Right lobe of liver (tissue), 6 donors: ENCODE data around the gene ETF1. TPM values are rescaled to one million over a fixed set of nuclear protein-coding genes. Genes with fewer than 3 reads are reported as not detected.
"Not testable (repeated sequence)": the region's sequence is repeated elsewhere in the genome, so short reads cannot be mapped to it uniquely, and the experiment has no call there.

ENCODE experiments used
- ATAC-seq, 4 donors: fragments of 200-7000 bp; cut with Tn5 transposase; one replicate each; pipeline ENCODE4 v1.9.1; 2020; ENCODE audit warnings: mild to moderate bottlenecking in 4 of 4, moderate library complexity in 4 of 4
- DNase-seq, 3 donors: peaks; one replicate each; pipeline ENCODE4 v3.0.0-alpha.2; 2020
- H3K27ac ChIP-seq, 3 donors: fragments of 200-600 bp; one replicate each; pipeline ENCODE4 v1.8.0; 2022
- H3K27me3 ChIP-seq, 2 donors: fragments of 200-600 bp; one replicate each; pipeline ENCODE4 v1.8.0; 2022
- H3K36me3 ChIP-seq, 4 donors: fragments of 200-600 bp; sonication (generic) in 1 of 4; one replicate each; pipeline versions ENCODE4 v1.5.1 to v1.8.0; 2017 to 2022; ENCODE audit warnings: control low read depth in 1 of 4
- H3K4me1 ChIP-seq, 4 donors: fragments of 200-600 bp; sonication (generic) in 1 of 4; one replicate each; pipeline versions ENCODE4 v1.5.1 to v1.8.0; 2017 to 2022; ENCODE audit warnings: control low read depth in 1 of 4
- H3K4me3 ChIP-seq, 3 donors: fragments of 200-600 bp; one replicate each; pipeline ENCODE4 v1.8.0; 2022
- H3K9me3 ChIP-seq, 4 donors: fragments of 200-600 bp; sonication (generic) in 1 of 4; one replicate each; pipeline versions ENCODE4 v1.5.1 to v1.8.0; 2017 to 2022; ENCODE audit warnings: control low read depth in 1 of 4
- POLR2A ChIP-seq: fragments of 450-650 bp; IDR thresholded peaks from one replicate; pipeline ENCODE4 v1.6.1; 2017; ENCODE audit warnings: antibody characterized with exemption, mild to moderate bottlenecking
- WGBS: methylation state at CpG from one replicate; pipeline ENCODE4 v1.1.6; 2018; ENCODE audit warnings: low coverage, low lambda C conversion rate; ENCODE audit not compliant: insufficient coverage; ENCODE audit errors: missing lambda C conversion rate; 5-methylcytosine and 5-hydroxymethylcytosine counted together
- intact Hi-C, 2 donors: fragments of 100-400 bp; cut with DNase I; formaldehyde crosslinking; loops; one replicate each; pipeline versions ENCODE4 v1.11.2 to v1.14.1; 2022
- total RNA-seq, 6 experiments: library from RNA; depleted of rRNA in 2 of 6; stranded (reverse); fragments of >200 nt in 2 of 6; fragmentation: NEBNext Ultra II Directional in 3 of 6; extraction: Animal tissue kit (Norgen Biotek cat#: 25700) in 3 of 6; gene quantifications; one replicate each; pipeline versions ENCODE4 v1.1.0 to v1.2.4, GENCODE V29; 2016 to 2023
- TF ChIP-seq, protein P1 (sequence below), 4 donors: fragments of 200-600 bp in 3 of 4; fragments of 450-650 bp in 1 of 4; IDR thresholded peaks; one replicate each; pipeline versions ENCODE4 v1.5.1 to v1.8.0; 2016 to 2022; ENCODE audit warnings: antibody characterized with exemption in 4 of 4, mild to moderate bottlenecking in 2 of 4
- donor health status: DM: no; HTN: yes; CAD: no.
- donor health status: DM: no; HTN: no; CAD: no.
- donor health status: DM: no; HTN: no; CAD: no.
- donor health status: DM: no; HTN: yes; CAD: no.
- donor health status: DM: no; HTN: yes; CAD: no.

ETF1 gene
- total RNA-seq, 6 experiments from 2014 or later: 29.5 to 52.1 (median 39.4) TPM

DNA sequence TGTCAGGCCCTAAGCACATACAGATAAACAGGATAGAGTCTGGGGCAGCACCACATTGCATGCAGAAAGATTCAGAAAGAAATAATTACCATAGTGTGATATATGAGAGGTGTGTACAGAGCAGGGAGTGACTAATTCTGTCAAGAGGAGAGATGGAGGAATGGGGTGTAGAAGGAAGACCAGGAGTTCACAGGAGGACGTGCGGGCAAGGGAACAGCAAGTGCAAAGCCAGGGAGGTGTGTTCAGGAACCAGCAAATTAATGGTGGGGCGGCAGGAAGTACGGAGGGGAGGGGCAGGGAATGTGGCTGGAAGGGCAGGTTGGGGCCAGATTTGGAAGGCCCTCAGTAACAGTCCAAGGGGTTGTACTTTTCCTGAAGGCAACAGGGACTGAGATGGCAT, 60.4 kb downstream of the ETF1 start:
- DNase-seq: no peak
- TF ChIP-seq POLR2A: no peak
- TF ChIP-seq, protein P1, sequence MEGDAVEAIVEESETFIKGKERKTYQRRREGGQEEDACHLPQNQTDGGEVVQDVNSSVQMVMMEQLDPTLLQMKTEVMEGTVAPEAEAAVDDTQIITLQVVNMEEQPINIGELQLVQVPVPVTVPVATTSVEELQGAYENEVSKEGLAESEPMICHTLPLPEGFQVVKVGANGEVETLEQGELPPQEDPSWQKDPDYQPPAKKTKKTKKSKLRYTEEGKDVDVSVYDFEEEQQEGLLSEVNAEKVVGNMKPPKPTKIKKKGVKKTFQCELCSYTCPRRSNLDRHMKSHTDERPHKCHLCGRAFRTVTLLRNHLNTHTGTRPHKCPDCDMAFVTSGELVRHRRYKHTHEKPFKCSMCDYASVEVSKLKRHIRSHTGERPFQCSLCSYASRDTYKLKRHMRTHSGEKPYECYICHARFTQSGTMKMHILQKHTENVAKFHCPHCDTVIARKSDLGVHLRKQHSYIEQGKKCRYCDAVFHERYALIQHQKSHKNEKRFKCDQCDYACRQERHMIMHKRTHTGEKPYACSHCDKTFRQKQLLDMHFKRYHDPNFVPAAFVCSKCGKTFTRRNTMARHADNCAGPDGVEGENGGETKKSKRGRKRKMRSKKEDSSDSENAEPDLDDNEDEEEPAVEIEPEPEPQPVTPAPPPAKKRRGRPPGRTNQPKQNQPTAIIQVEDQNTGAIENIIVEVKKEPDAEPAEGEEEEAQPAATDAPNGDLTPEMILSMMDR (IDR thresholded peaks at IDR 0.05): no peak
- no peaks in the 10 kb centered on the region for H3K9me3 ChIP-seq
- H3K27ac ChIP-seq: no peak overlapping the region
- H3K27me3 ChIP-seq: no peaks in the 10 kb centered on the region
- WGBS: 48% methylated on average over 4 of the region's 4 CpGs
- H3K4me3 ChIP-seq: no peak overlapping the region
- no peak for ATAC-seq
- intact Hi-C loops: no loop called here
- no peaks in the 10 kb centered on the region for H3K36me3 ChIP-seq
- H3K4me1 ChIP-seq: no peaks in the 10 kb centered on the region

DNA sequence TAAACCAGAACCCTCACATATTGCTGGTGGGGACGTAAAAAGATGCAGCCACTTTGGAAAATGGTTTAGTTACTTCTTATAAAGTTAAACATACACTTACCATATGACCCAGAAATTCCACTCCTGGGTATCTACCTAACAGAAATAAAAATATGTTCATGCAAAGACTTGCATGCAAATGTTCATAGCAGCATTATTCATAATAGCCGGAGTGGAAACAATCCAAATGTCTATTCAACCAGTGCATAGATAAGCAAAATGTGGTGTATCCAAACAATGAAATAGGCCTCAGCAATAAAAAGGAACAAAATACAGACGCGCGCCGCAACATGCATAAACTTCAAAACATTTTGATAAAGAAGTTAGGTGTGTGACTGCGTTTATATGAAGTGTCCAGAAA, 66.1 kb downstream of the ETF1 start:
- Histone ChIP-seq H3K27ac (no peak overlapping the region), H3K4me3 (no peak overlapping the region), H3K9me3 (no peaks in the 10 kb centered on the region), H3K27me3 (no peaks in the 10 kb centered on the region), H3K36me3 (no peaks in the 10 kb centered on the region), H3K4me1 (peaks cover 0 to 6% (median 0%) of the 10 kb centered on the region in 4 donors)
- ATAC-seq (no peak), DNase-seq (no peak)
- intact Hi-C loops: no loop called here
- 87% methylated on average over 7 of the region's 7 CpGs for WGBS
- TF ChIP-seq, protein P1 (IDR thresholded peaks at IDR 0.05): no peak
- TF ChIP-seq POLR2A: no peak

DNA sequence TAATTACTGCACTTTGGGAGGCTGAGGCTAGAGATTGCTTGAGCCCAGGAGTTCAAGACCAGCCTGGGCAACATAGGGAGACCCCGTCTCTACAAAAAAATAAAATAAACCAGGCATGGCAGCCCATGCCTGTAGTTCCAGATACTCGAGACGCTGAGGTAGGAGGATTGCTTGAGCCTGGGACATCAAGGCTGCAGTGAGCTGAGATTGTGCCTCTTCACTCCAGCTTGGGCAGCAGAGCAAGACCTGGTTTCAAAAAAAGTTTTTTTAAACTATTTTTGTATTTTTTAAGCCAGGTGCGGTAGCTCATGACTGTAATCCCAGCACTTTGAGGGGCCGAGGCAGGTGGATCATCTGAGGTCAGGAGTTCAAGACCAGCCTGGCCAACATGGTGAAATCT, 69.9 kb downstream of the ETF1 start:
- intact Hi-C loops, H3K4me1 ChIP-seq, ATAC-seq, H3K9me3 ChIP-seq, DNase-seq, H3K27me3 ChIP-seq, H3K4me3 ChIP-seq, H3K36me3 ChIP-seq, H3K27ac ChIP-seq: not testable (repeated sequence)
- WGBS: 88% methylated on average over 5 of the region's 5 CpGs

DNA sequence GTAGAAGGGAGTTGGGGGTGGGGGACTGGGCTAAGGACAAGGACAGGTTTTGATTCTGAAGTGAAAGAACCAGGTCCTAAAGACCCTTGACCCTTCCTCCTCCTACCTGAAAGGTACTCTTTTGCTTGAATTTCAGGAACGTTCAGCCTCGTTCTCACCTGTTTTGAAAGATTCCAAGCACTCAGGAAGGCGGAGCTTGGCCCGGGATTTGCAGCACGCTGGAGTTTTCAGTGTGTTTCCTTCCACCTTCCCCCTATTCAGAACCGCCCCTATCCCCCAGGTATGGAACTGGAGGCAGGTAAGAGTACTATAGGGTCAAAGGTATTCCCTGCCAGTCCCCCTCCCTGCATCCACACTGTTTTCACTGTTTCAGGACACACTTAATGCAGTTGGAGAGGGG, 70.7 kb downstream of the ETF1 start:
- Histone ChIP-seq H3K4me1 (peaks cover 0 to 6% (median 1%) of the 10 kb centered on the region in 4 donors), H3K36me3 (no peaks in the 10 kb centered on the region), H3K9me3 (no peaks in the 10 kb centered on the region), H3K27me3 (no peaks in the 10 kb centered on the region), H3K27ac (no peak overlapping the region), H3K4me3 (no peak overlapping the region)
- no peak for DNase-seq
- intact Hi-C loops: no loop called here
- ATAC-seq: no peak
- TF ChIP-seq, protein P1 (IDR thresholded peaks at IDR 0.05): no peak
- TF ChIP-seq POLR2A: no peak
- WGBS: 34% methylated on average over 6 of the region's 6 CpGs

DNA sequence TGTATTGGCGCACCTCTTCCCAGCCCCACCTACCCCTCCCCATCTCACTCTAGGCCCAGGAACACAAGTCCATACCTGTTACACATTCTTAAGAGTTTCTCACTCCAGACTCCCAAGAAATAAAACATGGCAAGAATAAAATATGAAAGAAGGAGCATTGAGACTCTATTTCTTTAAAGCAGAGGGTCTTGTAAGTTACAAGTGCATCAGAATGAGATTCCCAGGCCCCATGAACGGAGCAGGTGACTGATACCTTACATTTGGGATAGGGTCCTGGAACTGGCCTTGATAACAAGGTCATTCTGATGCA, 72.0 kb downstream of the ETF1 start:
- Histone ChIP-seq H3K27me3 (no peaks in the 10 kb centered on the region), H3K4me3 (no peak overlapping the region), H3K9me3 (no peaks in the 10 kb centered on the region), H3K36me3 (no peaks in the 10 kb centered on the region), H3K4me1 (peaks cover 0 to 12% (median 5%) of the 10 kb centered on the region in 4 donors), H3K27ac (no peak overlapping the region)
- intact Hi-C loops: no loop called here
- no peak for DNase-seq
- 93% methylated on average over 2 of the region's 2 CpGs for WGBS
- TF ChIP-seq, protein P1 (IDR thresholded peaks at IDR 0.05): no peak
- TF ChIP-seq POLR2A: no peak
- no peak for ATAC-seq
